Naive thymus-derived CD8-positive, alpha-beta T cell (primary cell): ENCODE measurements around the gene CD40. TPM values are rescaled to one million over a fixed set of nuclear protein-coding genes. Genes with fewer than 3 reads are reported as not detected.

Experiments
- ATAC-seq, 2 donors: fragments of 150-1000 bp; cut with Tn5 transposase in 1 of 2; sonication (Bioruptor Pico), chemical (Tn5 transposase) in 1 of 2; 1 replicate in 1 of 2; 2 replicates in 1 of 2; pipeline ENCODE4 v1.10.0; 2021; ENCODE audit warnings: mild to moderate bottlenecking in 2 of 2, moderate library complexity in 2 of 2
- POLR2A ChIA-PET: fragments of 350-600 bp; sonication (Branson Sonifier 250); formaldehyde crosslinking; loops from one replicate; lab custom pipeline; 2021; ENCODE audit warnings: antibody characterized with exemption; lab: Charles Lee
- DNase-seq, 10 donors: peaks; one replicate each; pipeline versions ENCODE4 v3.0.0 to v3.0.0-alpha.2; 2020 to 2022
- H3K27ac Mint-ChIP-seq, 10 donors: one replicate each; pipeline ENCODE4 v1.8.0; 2020 to 2022; ENCODE audit warnings: mild to moderate bottlenecking in 10 of 10, mixed read lengths in 10 of 10, moderate library complexity in 4 of 10, inconsistent platforms in 1 of 10
- H3K27me3 Mint-ChIP-seq, 5 donors: one replicate each; pipeline ENCODE4 v1.8.0; 2021 to 2022; ENCODE audit warnings: mixed read lengths in 5 of 5
- H3K36me3 Mint-ChIP-seq, 3 donors: one replicate each; pipeline ENCODE4 v1.8.0; 2020 to 2022; ENCODE audit warnings: mixed read lengths in 3 of 3, mild to moderate bottlenecking in 2 of 3, inconsistent platforms in 1 of 3
- H3K4me1 Mint-ChIP-seq, 4 donors: one replicate each; pipeline ENCODE4 v1.8.0; 2021 to 2022; ENCODE audit warnings: mixed read lengths in 4 of 4
- H3K4me3 Mint-ChIP-seq, 10 donors: one replicate each; pipeline ENCODE4 v1.8.0; 2020 to 2022; ENCODE audit warnings: mild to moderate bottlenecking in 10 of 10, mixed read lengths in 10 of 10, moderate library complexity in 6 of 10, inconsistent platforms in 1 of 10
- H3K9me3 Mint-ChIP-seq, 9 donors: one replicate each; pipeline ENCODE4 v1.8.0; 2020 to 2022; ENCODE audit warnings: mixed read lengths in 9 of 9, mild to moderate bottlenecking in 3 of 9, inconsistent platforms in 1 of 9, moderate library complexity in 1 of 9
- polyA plus RNA-seq, 3 donors: library from polyadenylated mRNA; unstranded; fragments of 300-500 nt; fragmentation: Illumina TruSeq; gene quantifications; one replicate each; pipeline ENCODE4 v1.2.3, GENCODE V29; 2021
- total RNA-seq, 8 experiments: library from RNA in 2 of 8; stranded (reverse) in 2 of 8; gene quantifications; one replicate each; pipeline ENCODE4 v1.2.3 and lab custom pipeline; 2021 to 2026

The CD40 gene
- total and polyA plus RNA-seq, 5 experiments from 2014 or later = 2.0 to 11.8 (median 4.3) TPM

DNA sequence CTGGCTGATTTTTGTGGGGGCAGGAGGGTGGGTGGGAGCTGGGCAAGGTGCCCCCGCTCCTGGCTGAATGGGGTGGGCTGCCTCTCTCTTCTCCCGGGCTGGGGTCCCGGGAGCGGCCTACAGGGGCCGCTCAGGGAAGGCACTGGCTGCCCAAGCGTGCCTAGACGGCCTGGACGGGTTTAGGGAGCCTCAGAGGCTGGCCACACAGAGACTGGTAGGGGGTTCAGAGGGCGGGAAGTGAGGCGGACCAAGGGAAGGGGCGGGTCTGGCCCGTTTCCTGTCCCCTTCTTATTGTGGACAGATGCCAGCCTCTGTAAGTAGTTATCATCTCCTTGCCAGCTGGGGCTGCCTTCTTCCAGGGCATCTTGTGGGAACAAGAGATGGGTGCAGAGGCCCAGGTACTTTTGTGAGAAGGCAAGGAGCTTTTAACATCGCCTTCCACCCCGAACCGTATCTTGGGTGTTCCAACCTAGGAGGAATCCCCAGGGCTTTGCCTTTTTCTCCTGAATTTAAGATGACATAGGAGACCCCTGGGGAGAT lies 437 bp downstream of the CD40 start:
- ATAC-seq (peak; percentile 69 to 70), DNase-seq (peak in 2 of 10 donors; percentile 11 to 12)
- Mint-ChIP-seq H3K27me3 (peaks cover 2 to 25% (median 10%) of the 10 kb centered on the region in 5 donors), H3K4me3 (peak overlapping the region; percentile 85 to 100 (median 96)), H3K36me3 (peaks cover 0 to 11% (median 4%) of the 10 kb centered on the region in 3 donors), H3K27ac (peak overlapping the region in 6 of 10 donors; percentile 24 to 96 (median 80)), H3K4me1 (peaks cover 15 to 46% (median 26%) of the 10 kb centered on the region in 4 donors), H3K9me3 (no peaks in the 10 kb centered on the region)
- POLR2A ChIA-PET = no interaction called here

DNA sequence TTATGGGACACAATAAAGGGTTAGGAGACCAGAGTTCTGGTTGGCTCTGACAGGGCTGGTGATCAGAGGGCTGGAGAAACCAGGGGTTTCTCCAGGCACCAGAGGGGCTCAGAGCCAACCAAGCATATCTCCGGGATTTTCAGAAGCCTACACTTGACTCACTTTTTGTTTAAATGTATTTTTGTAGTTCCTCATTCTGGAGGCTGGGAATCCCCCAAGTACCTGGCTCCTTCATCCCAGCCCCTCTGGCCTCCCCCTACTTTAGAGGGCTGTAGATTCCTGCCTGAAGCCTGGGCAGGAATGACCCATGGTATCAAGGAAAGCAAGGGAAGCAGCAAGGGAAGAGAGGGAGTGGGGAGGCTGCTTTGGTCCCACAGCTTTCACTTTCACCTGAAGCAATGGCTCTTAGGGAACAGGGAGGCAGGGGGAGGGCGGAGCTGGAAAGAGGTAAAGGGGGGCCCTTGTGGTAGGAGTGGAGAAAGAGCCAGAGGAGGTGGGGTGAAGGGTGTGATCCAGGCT lies 973 bp downstream of the CD40 start:
- Mint-ChIP-seq H3K4me1 (peaks cover 16 to 49% (median 26%) of the 10 kb centered on the region in 4 donors), H3K27ac (peak overlapping the region in 5 of 10 donors; percentile 28 to 87 (median 79)), H3K36me3 (peaks cover 0 to 16% (median 7%) of the 10 kb centered on the region in 3 donors), H3K4me3 (peak overlapping the region in 9 of 10 donors; percentile 59 to 98 (median 95)), H3K9me3 (no peaks in the 10 kb centered on the region), H3K27me3 (peaks cover 2 to 20% (median 5%) of the 10 kb centered on the region in 5 donors)
- POLR2A ChIA-PET = no interaction called here
- ATAC-seq = no peak
- DNase-seq = peak in 1 of 10 donors; percentile 11

DNA sequence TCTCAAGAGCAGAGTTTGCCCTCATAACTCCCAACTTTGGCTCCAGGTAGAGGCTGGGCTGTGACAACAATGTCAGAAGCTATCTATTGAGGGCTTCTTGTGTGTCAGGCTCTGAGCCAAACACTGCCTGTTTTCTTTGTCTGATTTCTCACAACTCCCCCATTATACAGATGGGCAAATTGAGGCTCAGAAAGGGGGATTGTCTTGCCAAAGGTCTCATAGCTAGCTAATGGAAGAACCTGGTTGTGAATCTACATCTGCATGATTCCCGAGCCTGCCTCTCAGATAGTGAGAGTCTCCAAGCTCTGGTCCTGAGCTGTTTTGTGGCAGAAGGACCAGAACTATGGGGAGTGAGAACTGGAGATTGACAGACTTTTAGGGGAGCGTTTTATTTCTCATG lies 1.4 kb downstream of the CD40 start:
- Mint-ChIP-seq H3K4me1 (peaks cover 16 to 49% (median 26%) of the 10 kb centered on the region in 4 donors), H3K9me3 (no peaks in the 10 kb centered on the region), H3K4me3 (peak overlapping the region in 4 of 10 donors; percentile 59 to 98 (median 97)), H3K27me3 (peaks cover 2 to 16% (median 5%) of the 10 kb centered on the region in 5 donors), H3K27ac (peak overlapping the region in 5 of 10 donors; percentile 28 to 87 (median 85)), H3K36me3 (peaks cover 0 to 20% (median 10%) of the 10 kb centered on the region in 3 donors)
- POLR2A ChIA-PET = no interaction called here
- ATAC-seq = no peak
- no peak for DNase-seq

DNA sequence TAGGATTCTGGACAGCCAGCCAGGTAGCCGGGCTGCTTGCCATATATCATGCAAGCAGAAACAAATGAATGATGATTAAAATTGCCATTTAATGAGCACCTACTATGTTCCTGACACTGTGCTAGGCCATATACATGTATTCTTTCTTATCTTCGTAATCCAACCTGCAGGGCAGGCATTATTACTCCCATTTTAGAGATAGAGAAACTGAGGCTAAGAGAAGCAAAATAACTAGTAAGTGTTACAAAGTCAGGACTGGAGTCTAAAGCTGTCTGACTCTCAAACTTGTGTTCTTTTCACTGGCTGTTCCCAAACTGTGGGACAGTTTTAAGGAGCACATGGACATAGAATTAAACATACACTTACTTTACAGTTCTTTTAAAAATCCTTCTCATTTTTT lies 2.0 kb downstream of the CD40 start:
- Mint-ChIP-seq H3K27ac (peak overlapping the region in 2 of 10 donors; percentile 27 to 87), H3K27me3 (peaks cover 2 to 12% (median 5%) of the 10 kb centered on the region in 5 donors), H3K36me3 (peaks cover 0 to 24% (median 10%) of the 10 kb centered on the region in 3 donors), H3K9me3 (no peaks in the 10 kb centered on the region), H3K4me3 (peak overlapping the region in 1 of 10 donors; percentile 98), H3K4me1 (peaks cover 16 to 49% (median 26%) of the 10 kb centered on the region in 4 donors)
- no peak for ATAC-seq
- DNase-seq = no peak
- POLR2A ChIA-PET = no interaction called here

DNA sequence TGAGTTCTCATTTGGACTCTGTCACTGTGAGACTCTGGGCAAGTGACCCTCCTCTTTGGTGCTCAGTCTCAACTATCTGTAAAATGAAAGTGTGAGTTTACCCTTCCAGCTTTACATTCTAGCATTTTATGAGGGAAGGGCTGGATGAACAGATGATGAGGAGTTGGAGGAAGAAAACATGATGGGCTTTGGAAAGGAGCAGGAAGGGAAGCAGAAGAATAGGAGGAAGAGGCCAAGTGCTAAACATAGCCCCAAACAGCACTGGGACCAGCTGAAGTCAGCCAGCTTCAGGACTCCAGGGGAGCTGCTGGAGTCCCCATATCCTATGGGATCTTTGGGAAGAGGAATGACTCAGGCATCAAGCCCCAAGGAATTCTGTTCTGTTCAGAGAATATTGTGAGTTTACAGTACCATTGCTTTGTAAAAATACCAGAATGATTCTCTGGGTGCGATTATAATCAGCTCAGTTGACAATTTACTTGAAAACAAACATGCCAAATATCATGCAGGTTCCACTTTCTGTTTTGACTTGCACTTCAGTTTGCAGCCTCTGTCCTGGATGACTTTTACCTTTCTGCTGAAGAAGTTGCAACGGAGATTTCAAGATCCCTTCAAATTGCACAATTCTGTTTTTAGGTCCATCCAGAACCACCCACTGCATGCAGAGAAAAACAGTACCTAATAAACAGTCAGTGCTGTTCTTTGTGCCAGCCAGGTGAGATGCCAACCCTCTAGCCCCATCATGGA lies 3.2 kb downstream of the CD40 start:
- ATAC-seq (no peak), DNase-seq (no peak)
- POLR2A ChIA-PET = no interaction called here
- Mint-ChIP-seq H3K4me3 (peak overlapping the region in 1 of 10 donors; percentile 63), H3K4me1 (peaks cover 18 to 45% (median 26%) of the 10 kb centered on the region in 4 donors), H3K9me3 (no peaks in the 10 kb centered on the region), H3K36me3 (peaks cover 0 to 30% (median 10%) of the 10 kb centered on the region in 3 donors), H3K27me3 (peaks cover 0 to 6% (median 0%) of the 10 kb centered on the region in 5 donors), H3K27ac (peak overlapping the region in 1 of 10 donors; percentile 87)

DNA sequence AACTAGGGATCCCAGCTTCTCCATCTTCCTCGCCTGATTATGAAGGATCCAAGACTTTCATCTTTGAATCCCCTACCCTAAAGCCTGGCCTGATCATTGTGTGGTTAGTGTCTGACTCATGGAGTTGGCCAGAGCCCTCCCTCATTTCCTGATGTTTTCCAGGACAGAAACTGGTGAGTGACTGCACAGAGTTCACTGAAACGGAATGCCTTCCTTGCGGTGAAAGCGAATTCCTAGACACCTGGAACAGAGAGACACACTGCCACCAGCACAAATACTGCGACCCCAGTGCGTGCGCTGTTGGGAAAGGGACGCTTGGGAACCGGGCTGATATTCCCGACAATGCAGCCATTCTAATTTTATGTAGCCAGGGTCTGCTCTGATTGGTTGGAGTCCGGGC lies 4.0 kb downstream of the CD40 start:
- DNase-seq = no peak
- Mint-ChIP-seq H3K36me3 (peaks cover 0 to 35% (median 10%) of the 10 kb centered on the region in 3 donors), H3K4me1 (peaks cover 18 to 43% (median 26%) of the 10 kb centered on the region in 4 donors), H3K4me3 (no peak overlapping the region), H3K27ac (peak overlapping the region in 1 of 10 donors; percentile 55), H3K27me3 (peaks cover 0 to 6% (median 0%) of the 10 kb centered on the region in 5 donors), H3K9me3 (no peaks in the 10 kb centered on the region)
- POLR2A ChIA-PET = no interaction called here
- no peak for ATAC-seq

DNA sequence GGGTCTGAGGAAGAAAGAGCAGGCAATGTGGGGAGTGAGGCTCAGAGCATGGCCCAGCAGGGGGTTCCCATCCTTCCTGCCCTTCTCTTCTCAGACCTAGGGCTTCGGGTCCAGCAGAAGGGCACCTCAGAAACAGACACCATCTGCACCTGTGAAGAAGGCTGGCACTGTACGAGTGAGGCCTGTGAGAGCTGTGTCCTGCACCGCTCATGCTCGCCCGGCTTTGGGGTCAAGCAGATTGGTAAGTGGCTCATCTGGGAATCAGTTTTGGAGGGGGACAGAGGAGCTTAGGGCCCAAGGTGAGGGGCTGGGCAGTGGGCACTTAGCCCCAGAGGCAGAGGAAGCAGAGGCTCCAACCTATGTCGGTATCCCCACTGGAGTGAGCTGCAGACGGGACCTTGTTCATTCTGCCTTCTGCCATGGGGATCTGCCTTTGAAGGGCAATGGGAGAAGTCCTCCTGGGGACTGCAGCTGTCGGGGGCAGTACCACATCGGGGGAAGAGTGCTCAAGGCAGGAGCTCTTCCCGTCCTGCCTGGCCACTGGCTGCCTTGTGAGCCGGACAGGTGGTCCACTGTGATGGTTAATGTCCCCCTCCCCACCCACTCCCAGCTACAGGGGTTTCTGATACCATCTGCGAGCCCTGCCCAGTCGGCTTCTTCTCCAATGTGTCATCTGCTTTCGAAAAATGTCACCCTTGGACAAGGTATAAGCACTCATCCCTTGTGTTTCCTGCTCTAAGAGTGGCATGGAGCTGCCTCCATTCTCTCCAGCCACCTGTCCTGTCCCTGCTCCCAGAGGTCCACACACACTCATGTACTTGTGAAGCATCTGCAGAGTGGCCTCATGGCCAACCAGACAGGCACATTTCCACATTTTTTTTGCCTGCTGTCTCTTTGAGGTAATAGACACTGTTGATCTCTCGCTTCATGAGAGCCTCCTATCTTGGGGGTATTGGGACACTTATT lies 4.7 kb downstream of the CD40 start:
- H3K9me3 Mint-ChIP-seq = no peaks in the 10 kb centered on the region
- peaks cover 15 to 39% (median 21%) of the 10 kb centered on the region in 4 donors for H3K4me1 Mint-ChIP-seq
- H3K27me3 Mint-ChIP-seq = peaks cover 0 to 10% (median 0%) of the 10 kb centered on the region in 5 donors
- peak overlapping the region in 2 of 10 donors; percentile 11 to 56 for H3K27ac Mint-ChIP-seq
- H3K36me3 Mint-ChIP-seq = peaks cover 0 to 39% (median 10%) of the 10 kb centered on the region in 3 donors
- POLR2A ChIA-PET = no interaction called here
- ATAC-seq (no peak), DNase-seq (no peak)
- H3K4me3 Mint-ChIP-seq = no peak overlapping the region

DNA sequence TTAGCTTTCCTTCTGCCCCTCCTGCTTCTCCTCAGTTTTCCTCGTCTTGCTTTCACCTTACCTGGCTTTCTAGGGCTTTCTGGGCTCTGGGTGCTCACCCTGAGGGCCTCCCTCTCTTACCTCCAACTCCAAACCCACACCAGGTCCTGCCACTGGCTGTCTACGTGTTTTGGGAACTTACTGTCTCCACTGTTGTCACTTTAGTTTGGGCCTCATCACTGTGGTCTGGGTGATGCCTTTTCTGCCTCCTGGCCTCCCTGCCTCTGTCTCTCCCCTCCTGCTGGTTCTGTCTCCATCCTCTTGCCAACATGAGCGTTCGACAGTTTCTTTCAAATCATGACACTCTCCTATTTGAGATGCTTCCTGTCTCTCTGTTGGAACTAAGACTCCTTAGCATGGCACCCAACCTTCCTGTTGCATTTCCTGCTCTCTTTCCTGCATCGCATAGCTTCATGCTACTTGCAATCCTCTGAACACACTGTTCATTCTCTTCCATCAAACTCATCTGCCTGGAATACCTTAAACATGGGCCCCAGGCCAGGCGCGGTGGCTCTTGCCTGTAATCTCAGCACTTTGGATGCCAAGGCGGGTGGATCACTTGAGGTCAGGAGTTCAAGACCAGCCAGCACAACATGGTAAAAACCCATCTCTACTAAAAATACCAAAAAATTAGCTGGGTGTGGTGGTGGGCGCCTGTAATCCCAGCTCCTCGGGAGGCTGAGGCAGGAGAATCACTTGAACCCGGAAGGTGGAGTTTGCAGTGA lies 5.5 kb downstream of the CD40 start:
- DNase-seq (no peak), ATAC-seq (no peak)
- Mint-ChIP-seq H3K9me3 (no peaks in the 10 kb centered on the region), H3K27me3 (peaks cover 0 to 12% (median 0%) of the 10 kb centered on the region in 5 donors), H3K27ac (peak overlapping the region in 2 of 10 donors; percentile 53 to 56), H3K36me3 (peaks cover 0 to 45% (median 10%) of the 10 kb centered on the region in 3 donors), H3K4me1 (peaks cover 10 to 33% (median 14%) of the 10 kb centered on the region in 4 donors), H3K4me3 (no peak overlapping the region)
- POLR2A ChIA-PET = no interaction called here

DNA sequence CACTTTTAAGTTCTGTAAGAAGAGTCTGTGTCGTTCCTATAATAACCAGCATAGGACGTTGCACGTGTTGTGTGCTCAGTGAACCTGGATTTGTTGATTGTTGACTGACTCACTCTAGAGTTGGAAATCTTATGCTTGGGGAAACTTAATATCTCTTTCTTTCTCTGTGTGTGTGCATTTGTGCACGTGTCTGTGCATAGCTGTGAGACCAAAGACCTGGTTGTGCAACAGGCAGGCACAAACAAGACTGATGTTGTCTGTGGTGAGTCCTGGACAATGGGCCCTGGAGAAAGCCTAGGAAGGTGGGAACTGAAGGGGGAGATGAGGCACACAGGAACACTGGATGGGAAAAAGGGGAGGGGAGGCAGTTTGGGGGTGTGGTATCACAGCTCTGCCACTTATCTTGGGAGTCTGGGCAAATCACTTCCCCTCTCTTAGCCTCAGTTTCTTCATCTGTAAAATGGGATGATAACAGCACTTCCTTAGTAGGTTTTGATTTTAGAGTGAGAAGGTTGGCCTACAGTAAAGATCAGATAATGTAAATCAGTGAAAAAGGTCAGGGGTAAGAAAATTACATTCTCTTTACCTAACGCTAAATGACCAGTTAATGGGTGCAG lies 8.4 kb downstream of the CD40 start:
- Mint-ChIP-seq H3K4me3 (no peak overlapping the region), H3K27me3 (peaks cover 0 to 27% (median 5%) of the 10 kb centered on the region in 5 donors), H3K27ac (no peak overlapping the region), H3K4me1 (peaks cover 0 to 10% (median 4%) of the 10 kb centered on the region in 4 donors), H3K9me3 (no peaks in the 10 kb centered on the region), H3K36me3 (peaks cover 0 to 46% (median 10%) of the 10 kb centered on the region in 3 donors)
- POLR2A ChIA-PET = no interaction called here
- DNase-seq = no peak
- no peak for ATAC-seq

DNA sequence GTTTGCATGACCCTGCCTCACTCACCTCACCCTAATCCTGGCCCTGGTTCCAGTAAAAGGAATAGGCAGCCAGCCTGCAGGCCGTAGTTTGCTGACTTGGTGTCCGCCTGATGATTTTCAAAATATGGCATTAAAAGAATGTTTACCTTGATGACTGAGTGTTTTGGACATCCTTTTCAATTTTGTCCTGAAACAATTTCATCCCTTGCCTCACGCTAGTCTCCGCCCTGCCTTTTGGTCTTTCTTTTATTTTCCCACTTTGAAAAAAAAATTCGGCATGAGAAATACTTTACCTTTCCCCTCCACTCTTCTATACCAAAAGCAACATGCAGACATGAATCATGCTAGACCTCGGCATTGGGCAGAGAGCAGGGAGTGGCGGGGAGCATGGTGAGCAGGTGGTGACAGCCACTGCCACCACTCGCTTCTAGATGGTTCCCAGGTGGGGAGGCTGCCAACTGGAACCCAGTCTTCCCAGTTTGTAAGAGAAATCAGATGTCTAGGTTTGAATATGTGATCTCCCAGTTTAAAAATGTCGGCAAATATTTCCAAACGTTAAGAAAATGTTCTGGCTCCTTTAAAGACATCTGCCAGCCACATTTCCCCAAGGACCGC lies 9.4 kb downstream of the CD40 start:
- ATAC-seq (no peak), DNase-seq (no peak)
- POLR2A ChIA-PET = no interaction called here
- H3K27me3 Mint-ChIP-seq = peaks cover 3 to 34% (median 13%) of the 10 kb centered on the region in 5 donors
- H3K9me3 Mint-ChIP-seq = no peaks in the 10 kb centered on the region
- H3K4me3 Mint-ChIP-seq = no peak overlapping the region
- H3K4me1 Mint-ChIP-seq = peaks cover 0 to 6% (median 4%) of the 10 kb centered on the region in 4 donors
- H3K27ac Mint-ChIP-seq = peak overlapping the region in 1 of 10 donors; percentile 29
- peaks cover 0 to 41% (median 10%) of the 10 kb centered on the region in 3 donors for H3K36me3 Mint-ChIP-seq
